SH-SY5Y (cell line): ENCODE results near the gene RBBP7.

ENCODE experiments used
- GATA2 ChIP-seq: IDR thresholded peaks from 2 replicates; pipeline ENCODE4 v1.6.1; 2011; ENCODE audit warnings: mild to moderate bottlenecking, low read depth, low read length
- GATA3 ChIP-seq: IDR thresholded peaks from 2 replicates; pipeline ENCODE4 v1.6.1; 2011; ENCODE audit warnings: low read depth, mild to moderate bottlenecking, low read length, moderate library complexity

Gene RBBP7

GRCh38 chrX:16843208-16843909 is 26.8 kb downstream of the RBBP7 start:
- TF ChIP-seq GATA3 (no peak), GATA2 (no peak)

GRCh38 chrX:16842684-16843083 is 27.5 kb downstream of the RBBP7 start:
- TF ChIP-seq GATA3, result no peak

GRCh38 chrX:16839852-16840460 is 30.2 kb downstream of the RBBP7 start:
- no peak for TF ChIP-seq GATA3
- no peak for TF ChIP-seq GATA2

- TF ChIP-seq GATA2, result no peak
- no peak for TF ChIP-seq GATA3
Measured at GRCh38 chrX:16839219-16839851, 30.8 kb downstream of the RBBP7 start.

DNA sequence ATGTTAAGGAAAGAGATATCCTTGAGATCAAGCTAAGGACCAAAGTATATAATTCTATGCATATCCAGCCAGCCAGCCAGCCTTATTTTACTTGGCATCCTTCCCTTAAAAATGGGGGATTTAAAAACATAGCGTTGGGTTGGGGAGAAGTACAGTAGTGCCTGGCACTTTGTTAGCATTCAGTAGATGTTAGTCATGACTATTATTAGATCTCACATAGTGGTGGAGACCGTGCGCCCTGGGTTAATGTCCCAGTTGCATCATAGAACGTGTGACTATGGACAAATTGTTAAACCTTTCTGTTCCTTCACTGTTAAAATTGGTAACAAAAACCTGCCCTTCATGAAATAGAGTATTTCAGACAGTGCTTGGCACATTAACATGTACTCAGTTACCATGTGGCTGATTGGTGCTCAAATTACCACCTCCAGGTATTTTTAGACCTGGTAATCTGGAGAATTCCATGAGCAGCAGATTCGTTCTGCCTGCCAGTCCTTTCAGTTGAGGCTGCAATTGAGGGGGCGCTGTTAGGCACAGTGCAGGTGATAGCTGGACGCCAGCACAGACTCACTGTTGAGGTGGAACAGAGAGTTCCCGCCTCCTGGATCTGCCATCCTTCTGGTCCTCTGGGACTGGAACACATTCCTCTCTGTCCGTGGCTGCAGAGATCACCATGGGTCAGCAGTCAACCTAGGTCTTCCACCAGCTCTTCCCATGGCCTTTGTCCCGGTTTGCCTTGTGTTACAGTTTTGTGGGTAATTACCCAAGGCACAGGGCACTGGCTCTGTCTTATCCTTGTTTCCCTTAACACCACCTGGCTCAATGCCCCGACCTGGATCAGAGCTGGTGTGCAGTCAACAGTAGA is 31.7 kb downstream of the RBBP7 start:
- TF ChIP-seq GATA2 (no peak), GATA3 (no peak)

GRCh38 chrX:16836371-16836770 is 33.8 kb downstream of the RBBP7 start:
- TF ChIP-seq GATA3 (no peak), GATA2 (no peak)

DNA sequence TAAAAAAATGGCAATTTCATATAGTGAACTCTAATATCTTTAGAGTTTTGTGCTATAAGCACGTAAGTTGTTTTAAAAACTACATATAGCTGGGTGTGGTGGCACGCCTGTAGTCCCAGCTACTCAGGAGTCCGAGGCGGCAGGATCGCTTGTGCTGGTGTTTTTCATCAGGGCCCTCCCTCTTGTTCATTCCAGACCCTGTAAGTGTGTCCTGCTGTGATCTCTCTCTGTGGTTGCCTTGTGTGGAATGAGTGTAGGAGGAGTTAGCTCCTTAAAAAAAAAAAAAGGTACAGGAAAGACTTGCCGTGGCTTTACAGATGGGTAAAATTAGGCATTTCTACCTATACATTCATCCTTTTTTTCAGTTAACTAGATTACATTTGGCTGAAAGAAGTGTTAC is 35.4 kb downstream of the RBBP7 start:
- TF ChIP-seq GATA3, result no peak
- TF ChIP-seq GATA2, result no peak

- no peak for TF ChIP-seq GATA2
- no peak for TF ChIP-seq GATA3
Measured at GRCh38 chrX:16832301-16832700, 37.9 kb downstream of the RBBP7 start.

DNA sequence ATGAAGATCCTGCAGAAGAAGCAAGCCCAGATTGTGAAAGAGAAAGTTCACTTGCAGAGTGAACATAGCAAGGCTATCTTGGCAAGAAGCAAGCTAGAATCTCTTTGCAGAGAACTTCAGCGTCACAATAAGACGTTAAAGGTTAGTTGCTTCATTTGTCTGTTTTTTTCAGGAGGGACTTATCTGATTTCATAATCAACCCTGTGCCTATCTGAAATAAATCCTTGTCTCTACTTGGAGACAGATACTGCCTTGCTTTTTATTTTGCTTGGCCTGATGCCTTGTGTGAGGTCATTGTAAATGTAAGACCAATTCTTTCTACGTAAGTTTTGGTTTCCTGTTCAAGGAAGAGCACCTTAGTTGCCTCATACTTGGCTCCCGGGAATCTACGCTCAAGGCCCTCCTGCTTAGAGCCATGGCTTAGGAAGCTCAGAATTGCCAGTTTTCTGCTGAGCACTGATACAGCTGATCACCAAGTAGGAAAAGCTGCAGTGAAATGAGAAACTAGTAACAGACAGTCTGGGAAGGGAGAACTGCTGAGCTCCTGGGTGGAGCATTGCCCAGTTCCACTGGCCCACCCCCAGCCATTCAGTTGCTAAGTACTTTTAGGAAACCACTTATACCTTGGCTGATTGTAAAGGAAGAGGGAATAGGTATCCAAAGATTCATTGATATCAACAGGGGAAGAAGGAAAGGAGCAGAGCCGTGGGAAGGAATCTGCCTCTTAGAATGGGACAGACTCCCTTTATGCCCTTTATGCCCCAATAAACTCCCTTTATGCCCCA is 41.8 kb downstream of the RBBP7 start:
- TF ChIP-seq GATA2 (no peak), GATA3 (no peak)

DNA sequence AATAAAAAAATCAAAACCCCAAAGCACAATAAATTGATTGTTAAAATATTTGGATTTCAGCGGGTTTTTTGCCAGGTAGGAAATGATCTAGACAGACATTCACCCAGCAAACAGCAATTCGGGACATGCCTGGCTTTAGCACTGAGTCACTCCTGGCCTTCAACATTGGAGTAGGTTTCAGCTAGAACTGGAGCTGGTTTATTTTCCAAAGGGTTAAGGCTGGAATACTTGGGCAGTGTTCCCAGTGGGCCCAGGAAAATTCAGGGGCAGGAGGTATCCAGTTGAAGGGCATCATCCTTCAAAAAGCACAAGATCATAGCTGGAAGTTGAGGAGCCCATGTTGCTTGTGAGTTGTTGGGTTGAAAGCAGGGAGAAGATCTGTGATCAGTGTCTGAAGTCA is 42.9 kb downstream of the RBBP7 start:
- TF ChIP-seq GATA2 (no peak), GATA3 (no peak)

DNA sequence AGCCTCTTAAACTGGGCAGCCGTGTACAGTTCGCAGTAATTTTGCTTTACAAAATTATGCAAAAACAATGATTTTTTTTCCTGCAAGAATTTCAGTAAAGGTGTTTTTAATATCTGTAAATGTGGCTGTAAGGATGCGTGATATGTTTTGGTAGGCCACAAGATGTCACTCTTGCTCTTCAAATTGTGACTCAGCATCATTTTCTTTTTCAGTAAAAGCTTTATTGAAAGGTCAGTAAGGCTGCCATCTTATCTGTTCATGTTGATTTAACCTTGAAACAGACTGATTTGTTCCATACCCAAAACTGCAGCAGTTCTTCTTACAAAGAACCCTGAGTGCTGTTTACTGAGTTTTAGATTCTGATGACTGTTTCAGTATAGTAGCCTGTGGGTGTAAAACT is 44.0 kb downstream of the RBBP7 start:
- no peak for TF ChIP-seq GATA2
- TF ChIP-seq GATA3, result no peak

DNA sequence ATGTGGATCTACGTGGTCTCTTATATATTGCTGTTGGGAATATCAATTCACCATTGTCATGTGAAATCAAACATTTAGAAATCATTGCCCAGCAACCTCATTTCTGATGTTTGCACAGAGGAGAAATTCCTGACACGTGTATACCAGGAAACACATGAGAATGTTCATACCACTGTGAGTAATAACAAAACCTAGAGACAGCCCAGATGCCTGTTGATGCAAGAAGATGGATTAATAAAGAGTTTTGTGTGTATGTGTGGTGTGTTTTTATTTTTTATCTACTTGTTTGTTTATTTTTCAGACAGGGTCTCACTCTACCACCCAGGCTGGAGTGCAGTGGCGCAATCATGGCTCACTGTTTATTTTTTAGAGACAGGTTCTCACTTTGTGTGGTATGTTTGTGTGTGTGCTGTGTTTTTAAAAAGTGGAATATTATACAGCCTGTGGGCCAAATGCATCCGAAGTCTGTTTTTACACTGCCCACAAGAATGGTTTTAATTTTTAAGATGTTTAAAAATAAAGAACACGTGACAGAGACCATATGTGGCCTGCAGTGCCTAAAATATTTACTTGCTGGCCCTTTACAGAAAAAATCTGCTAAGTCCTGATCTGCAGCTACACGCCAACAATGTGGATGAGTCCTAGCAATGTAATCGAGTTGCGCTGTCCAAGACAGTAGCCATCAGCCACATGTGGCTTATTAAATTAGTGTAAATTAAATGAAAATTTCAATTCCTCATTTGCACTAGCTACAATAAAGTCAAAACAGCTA is 44.7 kb downstream of the RBBP7 start:
- no peak for TF ChIP-seq GATA3
- no peak for TF ChIP-seq GATA2

GRCh38 chrX:16822723-16823122 is 47.4 kb downstream of the RBBP7 start:
- no peak for TF ChIP-seq GATA2
- no peak for TF ChIP-seq GATA3

- no peak for TF ChIP-seq GATA2
- no peak for TF ChIP-seq GATA3
Measured at GRCh38 chrX:16819634-16820033, 50.5 kb downstream of the RBBP7 start.
